ENCODE data around the gene PIK3C2G. TPM values are rescaled to one million over a fixed set of nuclear protein-coding genes. Genes with fewer than 3 reads are reported as not detected.

Gene PIK3C2G
- total RNA-seq, 2 donors from 2014 or later, result not detected

- intact Hi-C loops (cut with DNase I), result no loop called here
- no peak for ATAC-seq
- no peak for DNase-seq
Measured at GRCh38 chr12:18264581-18265075, 3.3 kb downstream of the PIK3C2G start.

DNA sequence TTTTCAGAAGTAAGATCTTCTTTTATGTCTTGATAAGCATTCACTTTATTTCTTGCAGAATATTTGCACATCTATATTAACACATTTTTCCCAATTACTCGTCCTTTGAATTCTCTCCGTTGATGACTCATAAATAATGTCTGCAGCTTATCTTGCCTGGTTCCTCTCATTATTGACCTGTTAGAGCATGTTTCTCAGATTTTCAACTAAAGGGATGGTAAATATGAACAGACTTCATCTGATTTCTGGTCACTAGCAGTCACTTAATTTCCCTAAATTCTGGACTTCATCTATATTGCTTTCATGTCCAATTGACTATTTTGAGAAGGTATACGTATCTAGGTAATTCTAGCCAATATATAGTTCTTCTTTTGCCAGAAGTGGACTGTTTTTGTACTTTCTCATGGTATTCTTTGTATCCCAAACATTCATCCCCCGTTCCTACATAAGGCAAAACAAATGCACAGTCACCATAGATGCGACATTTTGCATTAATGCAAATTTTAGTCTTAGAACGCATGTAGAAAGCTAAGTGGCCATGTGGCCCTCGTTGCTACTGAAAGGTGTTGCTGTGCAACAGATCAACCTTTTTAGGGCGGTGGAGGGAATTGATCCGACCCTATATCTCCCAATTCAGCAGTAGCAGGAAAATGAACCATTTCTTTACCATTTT, 6.2 kb downstream of the PIK3C2G start:
- DNase-seq (no peak), ATAC-seq (no peak)

GRCh38 chr12:18270958-18271460, 9.7 kb downstream of the PIK3C2G start:
- DNase-seq, result no peak
- intact Hi-C loops (cut with DNase I), result no loop called here

More for the DNA sequence above, 6.2 kb downstream of the PIK3C2G start:
- intact Hi-C loops (cut with DNase I), result no loop called here

DNA sequence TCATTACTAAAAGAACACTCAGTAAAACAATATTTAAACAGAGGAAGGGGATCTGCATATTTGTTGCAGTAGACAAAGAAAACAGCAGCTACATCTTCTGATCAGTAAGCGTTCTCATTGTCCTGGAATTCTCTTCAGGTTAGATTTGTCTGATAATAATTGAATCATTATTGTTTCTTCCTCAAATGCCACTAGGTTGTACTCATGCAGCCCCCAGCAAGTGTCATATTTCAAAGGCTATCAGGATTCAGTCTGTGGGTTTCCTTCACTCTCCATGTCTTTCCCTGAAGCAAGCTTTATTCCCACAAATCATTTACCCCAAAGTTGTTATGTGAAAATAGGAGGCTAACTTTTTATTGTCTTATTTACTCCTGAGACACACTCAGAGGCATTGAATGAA, 14.7 kb downstream of the PIK3C2G start:
- ATAC-seq (no peak), DNase-seq (no peak)
- intact Hi-C loops (cut with DNase I), result no loop called here

More at GRCh38 chr12:18270958-18271460, 9.7 kb downstream of the PIK3C2G start:
- no peak for ATAC-seq

- ATAC-seq, result no peak
- intact Hi-C loops (cut with DNase I), result no loop called here
- no peak for DNase-seq
Measured at GRCh38 chr12:18277196-18277595, 15.9 kb downstream of the PIK3C2G start.

GRCh38 chr12:18280728-18281127, 19.4 kb downstream of the PIK3C2G start:
- ATAC-seq (no peak), DNase-seq (no peak)
- intact Hi-C loops (cut with DNase I), result no loop called here

GRCh38 chr12:18281941-18282340, 20.6 kb downstream of the PIK3C2G start:
- no peak for ATAC-seq
- no peak for DNase-seq

DNA sequence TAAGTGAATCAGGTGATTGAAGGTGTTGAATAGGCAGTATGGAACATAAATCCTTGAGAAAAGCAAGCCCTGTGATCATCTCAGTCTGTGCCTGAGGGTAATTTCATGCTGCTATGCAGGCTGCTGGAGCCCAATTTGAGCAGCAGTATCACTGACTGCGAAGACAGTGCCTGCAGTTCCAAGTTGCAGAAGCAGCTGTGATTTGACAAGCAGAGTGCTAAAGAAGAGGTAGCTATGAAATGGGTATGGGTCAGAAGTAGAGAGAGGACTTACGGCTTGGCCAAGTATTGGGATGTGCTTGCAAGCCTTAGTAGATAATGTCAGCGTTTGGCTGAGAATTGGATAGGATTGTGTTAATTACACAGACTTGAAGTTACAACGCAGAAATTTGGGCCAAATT, 22.5 kb downstream of the PIK3C2G start:
- ATAC-seq (peak in 1 of 2 donors; percentile 45), DNase-seq (no peak)
- intact Hi-C loops (cut with DNase I), result no loop called here

More at GRCh38 chr12:18281941-18282340, 20.6 kb downstream of the PIK3C2G start:
- intact Hi-C loops (cut with DNase I), result no loop called here

- ATAC-seq (no peak), DNase-seq (no peak)
- intact Hi-C loops (cut with DNase I), result no loop called here
Measured at GRCh38 chr12:18284386-18284785, 23.1 kb downstream of the PIK3C2G start.

DNA sequence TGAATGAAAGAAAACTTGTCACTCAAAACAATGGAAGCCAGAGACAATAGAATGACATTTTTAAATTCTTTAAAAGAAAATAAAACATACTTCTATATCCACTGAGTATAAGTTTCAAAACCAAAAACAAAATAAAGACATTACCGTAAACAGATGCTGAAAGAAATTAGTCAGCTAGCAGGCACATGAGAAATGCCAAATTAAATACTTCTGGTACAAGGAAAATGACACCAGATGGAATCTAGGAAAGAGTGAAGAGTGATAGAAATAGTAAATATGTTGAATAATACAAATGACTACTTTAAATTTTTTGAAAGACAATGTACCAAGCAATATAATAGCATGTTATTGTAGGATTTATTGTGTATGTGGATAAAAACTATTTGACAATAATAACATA, 23.8 kb downstream of the PIK3C2G start:
- DNase-seq (no peak), ATAC-seq (no peak)
- intact Hi-C loops (cut with DNase I), result no loop called here

DNA sequence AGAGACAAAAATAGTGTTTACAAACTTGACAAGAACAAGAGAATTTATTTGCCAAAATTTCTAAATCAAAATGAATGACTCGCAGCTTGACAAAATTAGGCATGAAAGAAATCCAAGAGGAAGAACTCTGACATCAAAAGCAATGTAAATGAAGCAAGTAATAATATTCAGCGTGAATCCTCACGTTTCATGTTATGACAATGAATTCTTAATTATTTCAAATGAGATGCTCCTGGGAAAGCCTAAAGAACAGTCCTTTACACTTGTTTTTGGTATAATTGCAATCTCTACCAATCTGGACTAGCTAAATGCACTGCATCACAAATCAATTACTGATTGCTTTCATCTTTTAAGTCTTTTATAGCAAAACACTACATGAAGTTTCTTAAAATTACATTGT, 29.1 kb downstream of the PIK3C2G start:
- ATAC-seq (no peak), DNase-seq (no peak)
- intact Hi-C loops (cut with DNase I), result no loop called here

- ATAC-seq, result no peak
- no peak for DNase-seq
- intact Hi-C loops (cut with DNase I), result no loop called here
Measured at GRCh38 chr12:18294889-18295288, 33.6 kb downstream of the PIK3C2G start.

DNA sequence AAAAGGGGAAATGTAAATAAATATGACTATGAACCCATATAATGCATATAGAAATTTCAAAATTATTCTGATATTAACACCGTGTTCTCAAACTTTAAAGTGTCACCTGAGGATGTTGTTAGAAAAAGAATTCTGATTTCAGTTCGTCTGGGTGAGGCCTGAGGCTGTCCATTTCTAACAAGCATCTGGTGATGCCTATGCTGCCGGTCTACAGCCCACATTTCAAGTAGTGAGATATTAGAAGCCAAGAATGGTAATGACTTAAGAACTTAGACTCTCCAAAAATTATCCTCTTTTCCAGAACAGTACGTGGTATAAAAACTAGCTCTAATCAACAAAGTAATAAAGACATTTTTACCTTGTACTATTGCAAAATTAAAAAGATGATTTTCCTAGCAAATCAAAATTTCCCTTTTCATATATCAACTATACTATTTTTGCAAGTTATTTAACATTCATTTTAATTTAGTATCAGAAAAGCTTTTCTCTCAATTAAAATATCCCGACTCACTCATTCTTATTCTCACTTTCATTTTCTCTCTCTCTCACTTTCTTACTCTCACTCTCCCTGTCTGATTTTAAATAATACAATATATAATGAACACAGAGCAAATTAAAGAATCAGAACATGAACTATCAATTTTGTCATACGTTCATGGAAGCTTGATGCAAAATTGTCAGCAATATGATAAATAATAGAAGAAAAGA, 35.0 kb downstream of the PIK3C2G start:
- ATAC-seq (peak in 1 of 2 donors; percentile 71), DNase-seq (no peak)
- intact Hi-C loops (cut with DNase I), result no loop called here

- peak in 1 of 2 donors; percentile 53 for ATAC-seq
- intact Hi-C loops (cut with DNase I), result no loop called here
- no peak for DNase-seq
Measured at GRCh38 chr12:18296909-18297280, 35.6 kb downstream of the PIK3C2G start.

DNA sequence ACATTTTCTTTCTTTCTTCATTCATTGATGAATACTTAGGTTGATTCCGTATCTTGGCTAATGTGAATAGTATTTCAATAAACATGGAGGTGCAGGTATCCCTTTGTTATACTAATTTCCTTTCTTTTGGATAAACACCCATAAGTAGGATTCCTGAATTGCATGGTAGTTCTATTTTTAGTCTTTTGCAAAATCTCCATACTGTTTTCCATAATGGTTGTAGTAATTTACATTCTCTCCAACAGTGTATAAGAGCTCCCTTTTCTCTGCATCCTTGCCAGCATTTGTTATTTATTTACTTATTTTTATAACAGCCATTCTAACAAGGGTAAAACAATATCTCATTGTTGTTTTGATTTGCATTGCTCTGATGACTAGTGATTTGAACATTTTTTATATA, 36.6 kb downstream of the PIK3C2G start:
- ATAC-seq (no peak), DNase-seq (no peak)
- intact Hi-C loops (cut with DNase I), result no loop called here

- DNase-seq, result no peak
- ATAC-seq, result no peak
- intact Hi-C loops (cut with DNase I), result no loop called here
Measured at GRCh38 chr12:18302809-18303430, 41.6 kb downstream of the PIK3C2G start.

DNA sequence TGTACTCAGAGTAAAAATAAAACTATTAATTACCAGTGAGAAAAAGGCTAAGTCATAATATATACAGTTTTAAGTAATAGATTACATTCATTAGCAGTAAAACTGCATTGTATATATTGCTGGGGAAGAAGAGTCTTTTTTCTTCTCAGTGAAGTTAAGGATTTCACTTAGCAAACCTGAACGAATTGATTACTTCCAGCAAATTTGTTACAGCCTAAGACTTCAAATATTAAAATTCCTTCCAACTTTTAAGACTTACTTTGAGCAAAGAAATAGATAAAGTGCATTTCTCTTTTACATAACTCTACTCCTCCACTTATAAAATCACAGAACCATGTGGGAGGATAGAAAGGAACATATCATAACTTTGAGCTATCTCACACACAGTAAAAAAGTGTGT, 43.3 kb downstream of the PIK3C2G start:
- intact Hi-C loops (cut with DNase I), result no loop called here
- ATAC-seq (no peak), DNase-seq (no peak)

- ATAC-seq (no peak), DNase-seq (no peak)
- intact Hi-C loops (cut with DNase I), result no loop called here
Measured at GRCh38 chr12:18306311-18306710, 45.0 kb downstream of the PIK3C2G start.

GRCh38 chr12:18313306-18313705, 52.0 kb downstream of the PIK3C2G start:
- intact Hi-C loops (cut with DNase I), result no loop called here
- ATAC-seq (no peak), DNase-seq (no peak)

DNA sequence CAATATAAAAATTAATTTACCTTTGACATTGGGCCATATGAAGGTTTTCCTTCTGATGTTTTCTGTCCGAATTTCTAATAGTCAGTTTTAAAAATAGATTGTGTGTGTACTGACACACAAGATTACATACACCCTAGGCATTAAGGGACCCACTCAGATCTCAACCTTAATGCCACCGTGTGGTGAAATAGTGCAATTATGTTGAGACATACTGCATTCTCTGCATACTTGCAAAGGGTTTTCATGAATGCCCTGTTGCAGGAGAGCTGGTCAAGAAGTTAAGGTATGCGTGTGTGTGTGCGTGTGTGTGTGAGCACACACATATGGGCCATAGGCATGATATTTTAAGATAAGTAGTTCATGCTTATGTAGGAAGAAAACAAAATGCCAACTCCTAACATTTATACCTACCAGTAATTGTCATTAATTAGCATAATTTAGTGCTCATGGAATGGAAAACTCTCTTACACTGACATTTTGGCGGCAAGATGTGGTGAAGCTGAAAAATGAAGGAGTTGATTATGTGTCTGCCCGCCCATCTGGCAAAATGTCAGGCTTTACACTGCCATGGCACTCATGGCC, 58.8 kb downstream of the PIK3C2G start:
- no peak for DNase-seq
- ATAC-seq, result peak in 1 of 2 donors; percentile 72
- intact Hi-C loops (cut with DNase I), result no loop called here
